Smooth muscle cell (in vitro differentiated cells): ENCODE results near the gene ANKRD9. TPM values are rescaled to one million over a fixed set of nuclear protein-coding genes. Genes with fewer than 3 reads are reported as not detected.

ENCODE experiments used
- DNase-seq: peaks from one replicate; lab custom pipeline; 2025; ENCODE audit not compliant: unreplicated experiment; lab: John Stamatoyannopoulos, UW
- H2AFZ ChIP-seq: fragments of 200-600 bp; sonication (generic); 2 replicates; pipeline ENCODE4 v1.6.0; 2016; ENCODE audit warnings: antibody characterized with exemption, low read depth, mild to moderate bottlenecking
- H3F3A ChIP-seq: fragments of 200-600 bp; sonication (generic); 2 replicates; pipeline ENCODE4 v1.6.0; 2017; ENCODE audit warnings: antibody characterized with exemption, low read depth
- H3K27ac ChIP-seq: fragments of 200-600 bp; sonication (generic); 2 replicates; pipeline ENCODE4 v1.5.1; 2016; ENCODE audit warnings: low read depth, mild to moderate bottlenecking
- H3K27me3 ChIP-seq: fragments of 200-600 bp; sonication (generic); 2 replicates; pipeline ENCODE4 v1.6.1; 2016; ENCODE audit warnings: low read depth, mild to moderate bottlenecking
- H3K36me3 ChIP-seq: fragments of 200-600 bp; sonication (generic); 2 replicates; pipeline ENCODE4 v1.5.1; 2016; ENCODE audit warnings: low read depth
- H3K4me1 ChIP-seq: fragments of 200-600 bp; sonication (generic); 2 replicates; pipeline ENCODE4 v1.5.1; 2016; ENCODE audit warnings: low read depth
- H3K4me2 ChIP-seq: fragments of 200-600 bp; sonication (generic); 2 replicates; pipeline ENCODE4 v1.6.0; 2016; ENCODE audit warnings: mild to moderate bottlenecking
- H3K4me3 ChIP-seq: fragments of 200-600 bp; sonication (generic); 2 replicates; pipeline ENCODE4 v1.5.1; 2016; ENCODE audit warnings: mild to moderate bottlenecking
- H3K79me2 ChIP-seq: fragments of 200-600 bp; sonication (generic); 2 replicates; pipeline ENCODE4 v1.6.0; 2016; ENCODE audit warnings: low read depth, mild to moderate bottlenecking
- H3K9ac ChIP-seq: fragments of 200-600 bp; sonication (generic); 2 replicates; pipeline ENCODE4 v1.6.0; 2016; ENCODE audit warnings: low read depth
- H3K9me3 ChIP-seq: fragments of 200-600 bp; sonication (generic); replicated peaks from 2 replicates; pipeline ENCODE4 v1.5.1; 2016; ENCODE audit warnings: low read depth
- H4K20me1 ChIP-seq: fragments of 200-600 bp; sonication (generic); 2 replicates; pipeline ENCODE4 v1.6.0; 2016; ENCODE audit warnings: low read depth
- CTCF ChIP-seq: fragments of 200-600 bp; sonication (generic); IDR thresholded peaks from 2 replicates; pipeline ENCODE4 v1.5.1; 2017; ENCODE audit warnings: borderline replicate concordance, mild to moderate bottlenecking, antibody characterized with exemption; ENCODE audit not compliant: insufficient read depth, poor library complexity, severe bottlenecking
- WGBS: methylation state at CpG from one replicate; pipeline ENCODE4 v1.1.7; 2016; ENCODE audit warnings: low lambda C conversion rate; 5-methylcytosine and 5-hydroxymethylcytosine counted together
- polyA plus RNA-seq: library from polyadenylated mRNA; unstranded; fragments of >200 nt; fragmentation: Nextera tagmentation; extraction: Ambion mirVana; gene quantifications from 2 replicates; pipeline ENCODE4 v1.2.1, GENCODE V29; 2016
- total RNA-seq: library from RNA; depleted of rRNA; stranded (reverse); fragments of >200 nt; gene quantifications from 2 replicates; pipeline ENCODE4 v1.2.3, GENCODE V29; 2014

ANKRD9 gene
- total and polyA plus RNA-seq, 2 experiments from 2014 or later = 17.2 to 38.9 TPM

DNA sequence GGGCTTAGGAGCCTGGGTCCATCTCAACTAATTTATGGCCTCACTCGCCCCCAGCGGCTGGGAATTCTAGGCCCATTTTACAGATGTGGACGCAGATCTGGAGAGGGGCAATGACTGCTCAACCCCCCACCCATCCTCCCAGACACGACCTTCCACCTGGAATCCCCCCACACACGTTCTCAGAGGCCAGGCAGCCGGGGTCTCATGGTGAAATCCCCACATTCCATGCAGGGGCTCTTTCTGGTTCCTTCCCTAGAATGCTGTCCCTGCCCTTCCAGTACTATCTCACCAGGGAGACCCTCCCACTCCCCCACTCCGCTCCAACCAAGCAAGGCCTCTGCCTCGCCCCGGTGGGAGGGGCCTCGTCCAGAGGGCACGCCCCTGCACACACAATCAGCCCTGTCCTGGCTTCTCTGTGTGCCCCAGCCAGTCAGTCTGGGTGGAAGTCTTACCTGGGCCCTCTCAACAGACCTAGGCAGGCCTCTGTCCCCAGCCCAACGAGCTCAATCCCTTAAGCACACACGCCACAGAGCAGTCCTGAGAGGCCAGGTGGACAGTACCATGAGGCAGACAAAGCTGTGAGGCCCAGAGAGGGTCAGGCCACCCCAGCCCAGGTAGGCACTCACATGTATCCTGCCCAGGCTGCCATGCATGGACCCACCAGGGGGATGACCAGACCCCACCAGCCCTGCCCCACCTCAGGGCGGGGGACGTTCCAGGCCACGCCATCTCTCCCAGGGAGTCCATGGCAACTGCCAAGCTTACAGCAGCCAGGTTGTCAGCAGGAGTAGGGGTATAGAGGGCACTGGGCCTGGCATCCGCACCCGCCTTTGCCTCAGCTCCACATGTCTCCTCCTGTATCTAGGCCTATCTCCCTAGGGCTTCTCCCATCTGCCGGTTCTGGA is 1.3 kb upstream of the ANKRD9 start:
- peaks cover 15% of the 10 kb centered on the region for H3K4me1 ChIP-seq
- DNase-seq = no peak
- WGBS = 51% methylated on average over 19 of the region's 19 CpGs
- TF ChIP-seq CTCF = no peak
- peak overlapping the region; percentile 95 for H3K4me2 ChIP-seq
- H4K20me1 ChIP-seq = no peaks in the 10 kb centered on the region
- no peaks in the 10 kb centered on the region for H3K79me2 ChIP-seq
- peak overlapping the region; percentile 19 for H3K9ac ChIP-seq
- H3F3A ChIP-seq = no peaks in the 10 kb centered on the region
- H3K27me3 ChIP-seq = no peaks in the 10 kb centered on the region
- H3K9me3 ChIP-seq = no peaks in the 10 kb centered on the region
- no peaks in the 10 kb centered on the region for H3K36me3 ChIP-seq
- H3K27ac ChIP-seq = no peak overlapping the region
- H3K4me3 ChIP-seq = peak overlapping the region; percentile 70
- peak overlapping the region; percentile 71 for H2AFZ ChIP-seq

DNA sequence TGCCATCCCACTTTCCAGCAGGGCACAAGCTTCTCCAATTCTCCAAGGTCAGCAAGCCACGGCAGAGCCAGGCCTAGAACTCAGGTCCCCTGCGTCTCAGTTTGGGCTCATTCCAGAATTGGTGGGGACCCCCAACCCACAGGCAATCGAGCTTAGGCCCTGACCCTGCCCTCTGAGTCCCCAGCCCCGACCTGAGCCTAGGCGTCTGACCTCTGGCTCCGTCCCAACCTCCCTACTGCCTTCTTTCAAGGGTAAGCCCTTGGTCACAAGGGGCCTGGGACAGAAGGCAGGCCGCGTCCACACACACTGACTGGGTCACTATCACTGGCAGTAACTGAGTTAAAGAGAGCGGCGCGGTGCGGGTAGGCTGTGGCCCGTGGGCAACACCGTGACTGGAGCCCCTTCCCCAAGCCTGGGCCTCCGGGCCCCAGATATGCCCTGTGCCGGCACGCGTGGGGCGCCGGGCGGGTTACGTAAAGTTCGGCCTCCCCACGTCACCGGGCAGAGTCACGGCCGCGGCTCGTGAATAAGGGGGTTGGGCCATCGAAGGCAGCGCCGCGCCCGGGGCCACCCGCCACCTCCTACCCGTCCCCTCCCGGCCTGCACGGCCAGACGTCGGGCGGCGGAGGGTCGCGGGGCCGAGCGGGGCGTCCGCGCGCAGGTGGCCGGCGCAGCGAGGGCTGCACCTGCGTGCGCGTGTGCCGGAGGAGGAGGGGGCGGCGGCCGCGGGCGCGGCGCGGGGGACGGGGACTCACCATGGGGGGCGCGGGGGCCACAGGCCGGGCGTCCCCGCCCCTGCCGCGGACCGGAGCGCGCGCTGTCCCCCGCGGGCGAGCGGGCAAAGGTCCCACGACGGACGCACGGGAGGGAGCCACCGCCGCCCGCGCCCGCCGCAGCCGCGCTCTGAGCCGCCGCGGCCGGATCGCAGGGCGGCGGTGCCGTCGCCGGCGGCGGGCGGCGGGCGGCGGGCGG is 516 bp downstream of the ANKRD9 start:
- H2AFZ ChIP-seq = peak overlapping the region; percentile 58

GRCh38 chr14:102508410-102508773 is 1.2 kb downstream of the ANKRD9 start:
- no peak overlapping the region for H2AFZ ChIP-seq
- H4K20me1 ChIP-seq = no peaks in the 10 kb centered on the region
- TF ChIP-seq CTCF = no peak
- 73% methylated on average over 14 of the region's 14 CpGs for WGBS
- no peaks in the 10 kb centered on the region for H3K79me2 ChIP-seq
- no peaks in the 10 kb centered on the region for H3K9me3 ChIP-seq
- peaks cover 15% of the 10 kb centered on the region for H3K4me1 ChIP-seq
- no peak overlapping the region for H3K27ac ChIP-seq
- H3K36me3 ChIP-seq = no peaks in the 10 kb centered on the region
- DNase-seq = no peak
- H3K4me2 ChIP-seq = peak overlapping the region; percentile 89
- H3K27me3 ChIP-seq = no peaks in the 10 kb centered on the region
- H3K9ac ChIP-seq = peak overlapping the region; percentile 73
- H3F3A ChIP-seq = no peaks in the 10 kb centered on the region
- peak overlapping the region; percentile 60 for H3K4me3 ChIP-seq

More for the DNA sequence above, 516 bp downstream of the ANKRD9 start:
- Histone ChIP-seq H3F3A (no peaks in the 10 kb centered on the region), H3K79me2 (no peaks in the 10 kb centered on the region), H3K4me3 (peak overlapping the region; percentile 60), H3K9ac (peak overlapping the region; percentile 73), H3K27ac (peak overlapping the region; percentile 67), H4K20me1 (no peaks in the 10 kb centered on the region), H3K9me3 (no peaks in the 10 kb centered on the region), H3K27me3 (no peaks in the 10 kb centered on the region), H3K4me2 (peak overlapping the region; percentile 89), H3K4me1 (peaks cover 15% of the 10 kb centered on the region), H3K36me3 (no peaks in the 10 kb centered on the region)
- 12% methylated on average over 27 of the region's 110 CpGs for WGBS
- no peak for TF ChIP-seq CTCF
- peak; percentile 33 for DNase-seq
